ENCODE data around the gene SLC35E4. TPM values are rescaled to one million over a fixed set of nuclear protein-coding genes. Genes with fewer than 3 reads are reported as not detected.

Gene SLC35E4
- polyA plus RNA-seq, 4 donors, result 0.54 to 2.2 (median 1.4) TPM

GRCh38 chr22:30665786-30666185 is 30.2 kb downstream of the SLC35E4 start:
- H3K36me3 ChIP-seq (ENCODE audit: control insufficient read depth in 3 of 3, insufficient read depth in 2 of 3, low read depth in 1 of 3, low read length in 3 of 3), result peaks cover 4 to 33% (median 5%) of the 10 kb centered on the region in 3 donors
- DNase-seq, result peak; percentile 16 to 83
- H3K9me3 ChIP-seq (ENCODE audit: control insufficient read depth in 2 of 2, insufficient read depth in 1 of 2, low read depth in 1 of 2, low read length in 1 of 2), result no peaks in the 10 kb centered on the region
- H3K27ac ChIP-seq (ENCODE audit: low read depth in 1 of 3, low read length in 2 of 3), result peak overlapping the region in 2 of 3 donors; percentile 36 to 67
- WGBS, 3 donors, result 22 to 73% (median 45%) methylated on average over 4 of the region's 4 CpGs
- FAIRE-seq, result no peak
- H3K4me3 ChIP-seq (ENCODE audit: low read depth in 1 of 3, low read length in 3 of 3), result peak overlapping the region in 1 of 3 donors; percentile 21
- H3K4me1 ChIP-seq (ENCODE audit: control insufficient read depth in 3 of 3, insufficient read depth in 2 of 3, low read depth in 1 of 3, low read length in 2 of 3), result peaks cover 0 to 22% (median 8%) of the 10 kb centered on the region in 3 donors
- H3K27me3 ChIP-seq (ENCODE audit: control insufficient read depth in 3 of 3, insufficient read depth in 3 of 3, low read length in 3 of 3), result no peaks in the 10 kb centered on the region

- H3K36me3 ChIP-seq (ENCODE audit: control insufficient read depth in 3 of 3, insufficient read depth in 2 of 3, low read depth in 1 of 3, low read length in 3 of 3), result peaks cover 4 to 26% (median 5%) of the 10 kb centered on the region in 3 donors
- H3K4me1 ChIP-seq (ENCODE audit: control insufficient read depth in 3 of 3, insufficient read depth in 2 of 3, low read depth in 1 of 3, low read length in 2 of 3), result peaks cover 0 to 22% (median 8%) of the 10 kb centered on the region in 3 donors
- H3K9me3 ChIP-seq (ENCODE audit: control insufficient read depth in 2 of 2, insufficient read depth in 1 of 2, low read depth in 1 of 2, low read length in 1 of 2), result no peaks in the 10 kb centered on the region
- 0 to 1% (median 0%) methylated on average over 18 of the region's 18 CpGs for WGBS, 3 donors
- H3K4me3 ChIP-seq (ENCODE audit: low read depth in 1 of 3, low read length in 3 of 3), result peak overlapping the region; percentile 61 to 73 (median 63)
- peak; percentile 87 to 91 for DNase-seq
- FAIRE-seq, result no peak
- H3K27me3 ChIP-seq (ENCODE audit: control insufficient read depth in 3 of 3, insufficient read depth in 3 of 3, low read length in 3 of 3), result no peaks in the 10 kb centered on the region
- H3K27ac ChIP-seq (ENCODE audit: low read depth in 1 of 3, low read length in 2 of 3), result peak overlapping the region; percentile 85 to 94 (median 92)
Measured at GRCh38 chr22:30667107-30667493, 31.5 kb downstream of the SLC35E4 start.

DNA sequence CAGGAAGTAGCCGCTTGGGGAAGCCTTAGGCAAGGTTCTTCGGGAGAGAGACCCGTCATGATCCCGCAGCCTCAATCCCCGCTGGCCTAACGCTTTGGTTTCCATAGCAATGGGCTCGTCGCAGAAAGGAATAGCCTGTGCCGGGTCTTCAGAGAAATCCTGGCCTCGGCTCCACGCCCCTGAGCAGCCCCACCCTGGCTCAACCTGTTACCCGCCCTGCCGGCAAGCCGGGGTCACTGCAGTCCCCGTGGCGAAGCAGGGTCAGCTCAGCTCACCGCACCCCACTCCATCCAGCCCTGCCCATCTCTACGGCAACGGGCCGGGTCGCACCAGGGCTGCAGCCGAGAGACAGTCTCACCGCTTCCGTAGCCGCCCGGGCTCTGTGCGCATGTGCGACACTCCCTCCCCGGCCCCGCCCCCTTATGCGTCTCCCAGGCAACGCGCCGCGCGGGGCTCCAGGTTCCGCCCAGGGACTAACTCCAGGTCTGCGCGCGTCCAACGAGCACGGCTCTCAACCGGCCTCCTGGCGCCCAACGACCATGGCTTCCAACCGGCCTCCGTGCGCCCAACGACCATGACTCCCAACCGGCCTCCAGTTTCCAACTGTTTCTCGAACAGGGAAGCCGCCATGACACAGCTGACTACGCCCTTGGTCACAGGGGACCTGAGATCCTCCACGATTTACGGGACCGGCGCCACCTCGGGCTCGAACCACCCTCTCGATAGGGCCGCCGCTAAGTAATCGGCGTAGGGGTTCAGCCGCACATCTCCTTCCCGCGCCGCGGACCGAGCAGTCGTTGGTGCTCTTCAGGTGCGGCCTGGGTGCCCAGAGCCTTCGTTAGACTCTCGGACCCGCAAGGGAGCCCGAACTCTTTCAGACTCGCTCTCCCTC is 32.2 kb downstream of the SLC35E4 start, which contains the start of gene DUSP18:
Gene DUSP18 (minus strand): TSS at position 382 of the 892 bp plus-strand sequence. CDS start 3,872 bp downstream, outside the sequence.
- FAIRE-seq, result no peak

DNA sequence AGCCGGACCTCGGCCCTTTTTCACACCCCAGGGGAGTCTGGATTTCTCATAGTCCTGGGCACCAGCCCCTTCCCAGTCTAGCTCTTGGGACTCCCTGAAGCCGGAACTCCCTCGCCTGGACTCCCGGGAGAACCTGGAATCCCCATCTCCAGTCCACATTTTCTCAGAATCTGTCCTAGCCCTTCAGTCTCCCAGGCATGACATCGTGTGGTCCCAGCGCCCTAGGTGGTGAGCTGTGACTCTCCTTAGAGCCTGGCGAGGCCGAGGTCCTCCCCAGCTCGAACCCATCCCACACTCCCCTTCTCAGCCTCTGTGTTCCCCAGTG is 32.8 kb downstream of the SLC35E4 start:
- peak overlapping the region in 1 of 3 donors; percentile 85 for H3K27ac ChIP-seq (ENCODE audit: low read depth in 1 of 3, low read length in 2 of 3)
- H3K4me1 ChIP-seq (ENCODE audit: control insufficient read depth in 3 of 3, insufficient read depth in 2 of 3, low read depth in 1 of 3, low read length in 2 of 3), result peaks cover 0 to 22% (median 8%) of the 10 kb centered on the region in 3 donors
- WGBS, 3 donors, result 11 to 23% (median 21%) methylated on average over 10 of the region's 10 CpGs
- H3K9me3 ChIP-seq (ENCODE audit: control insufficient read depth in 2 of 2, insufficient read depth in 1 of 2, low read depth in 1 of 2, low read length in 1 of 2), result no peaks in the 10 kb centered on the region
- no peak for DNase-seq
- peak overlapping the region; percentile 61 to 73 (median 63) for H3K4me3 ChIP-seq (ENCODE audit: low read depth in 1 of 3, low read length in 3 of 3)
- no peak for FAIRE-seq
- no peaks in the 10 kb centered on the region for H3K27me3 ChIP-seq (ENCODE audit: control insufficient read depth in 3 of 3, insufficient read depth in 3 of 3, low read length in 3 of 3)
- peaks cover 2 to 14% (median 5%) of the 10 kb centered on the region in 3 donors for H3K36me3 ChIP-seq (ENCODE audit: control insufficient read depth in 3 of 3, insufficient read depth in 2 of 3, low read depth in 1 of 3, low read length in 3 of 3)

More for the DNA sequence above, 32.2 kb downstream of the SLC35E4 start, which contains the start of gene DUSP18:
- Histone ChIP-seq H3K4me1 (ENCODE audit: control insufficient read depth in 3 of 3, insufficient read depth in 2 of 3, low read depth in 1 of 3, low read length in 2 of 3) (peaks cover 0 to 22% (median 8%) of the 10 kb centered on the region in 3 donors), H3K4me3 (ENCODE audit: low read depth in 1 of 3, low read length in 3 of 3) (peak within 1 kb of the TSS; percentile 61 to 73 (median 63)), H3K9me3 (ENCODE audit: control insufficient read depth in 2 of 2, insufficient read depth in 1 of 2, low read depth in 1 of 2, low read length in 1 of 2) (no peaks in the 10 kb centered on the region), H3K27me3 (ENCODE audit: control insufficient read depth in 3 of 3, insufficient read depth in 3 of 3, low read length in 3 of 3) (no peaks in the 10 kb centered on the region), H3K27ac (ENCODE audit: low read depth in 1 of 3, low read length in 2 of 3) (peak within 1 kb of the TSS; percentile 85 to 94 (median 92)), H3K36me3 (ENCODE audit: control insufficient read depth in 3 of 3, insufficient read depth in 2 of 3, low read depth in 1 of 3, low read length in 3 of 3) (peaks cover 4 to 20% (median 5%) of the 10 kb centered on the region in 3 donors)
- DNase-seq, result peak; percentile 95 to 98
- 0 to 1% (median 1%) methylated on average over 65 to 77 of the region's 77 CpGs for WGBS, 3 donors

DNA sequence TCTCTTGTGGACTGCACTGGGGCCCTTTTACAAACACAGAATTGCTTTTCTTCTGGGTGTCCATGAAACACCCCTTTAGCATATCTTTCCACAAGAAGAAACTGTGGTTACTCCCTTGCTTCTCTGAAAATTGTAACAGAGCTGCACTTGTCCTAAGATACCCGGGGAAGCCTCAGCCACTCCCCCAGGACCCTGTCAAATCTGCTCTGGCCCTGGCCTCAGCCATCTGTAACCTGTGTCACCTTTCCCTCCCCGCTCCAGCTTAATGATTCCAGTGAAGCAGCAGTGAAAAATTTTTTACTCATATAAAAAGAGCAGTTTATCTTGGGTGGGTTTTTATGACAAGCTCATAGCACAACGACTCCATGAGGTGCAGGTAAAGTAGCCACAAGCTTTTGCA is 35.5 kb downstream of the SLC35E4 start:
- FAIRE-seq (no peak), DNase-seq (no peak)
- no peaks in the 10 kb centered on the region for H3K27me3 ChIP-seq (ENCODE audit: control insufficient read depth in 3 of 3, insufficient read depth in 3 of 3, low read length in 3 of 3)
- H3K4me3 ChIP-seq (ENCODE audit: low read depth in 1 of 3, low read length in 3 of 3), result no peak overlapping the region
- no peaks in the 10 kb centered on the region for H3K9me3 ChIP-seq (ENCODE audit: control insufficient read depth in 2 of 2, insufficient read depth in 1 of 2, low read depth in 1 of 2, low read length in 1 of 2)
- H3K4me1 ChIP-seq (ENCODE audit: control insufficient read depth in 3 of 3, insufficient read depth in 2 of 3, low read depth in 1 of 3, low read length in 2 of 3), result peaks cover 0 to 15% (median 8%) of the 10 kb centered on the region in 3 donors
- no peak overlapping the region for H3K27ac ChIP-seq (ENCODE audit: low read depth in 1 of 3, low read length in 2 of 3)
- 66 to 74% (median 74%) methylated on average over 3 of the region's 3 CpGs for WGBS, 3 donors
- H3K36me3 ChIP-seq (ENCODE audit: control insufficient read depth in 3 of 3, insufficient read depth in 2 of 3, low read depth in 1 of 3, low read length in 3 of 3), result no peaks in the 10 kb centered on the region

DNA sequence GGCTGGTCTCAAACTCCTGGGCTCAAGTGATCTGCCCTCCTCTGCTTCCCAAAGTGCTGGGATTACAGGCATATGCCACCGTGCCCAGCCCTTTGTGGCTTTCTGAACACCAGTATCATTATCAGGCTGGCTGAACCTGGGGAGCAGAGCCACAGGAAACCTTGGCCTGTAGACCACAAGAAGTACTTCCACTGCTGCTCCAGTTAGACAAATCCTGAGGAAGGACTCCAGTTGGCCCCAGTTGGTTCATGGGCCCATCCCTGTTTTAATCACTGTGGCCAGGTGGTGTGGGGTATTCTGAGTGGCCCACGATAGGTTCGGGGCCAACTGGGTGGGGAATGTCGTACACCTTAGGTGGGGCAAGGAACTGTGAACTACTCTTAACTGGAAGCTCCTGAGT is 37.6 kb downstream of the SLC35E4 start:
- FAIRE-seq (no peak), DNase-seq (no peak)
- peaks cover 0 to 9% (median 4%) of the 10 kb centered on the region in 3 donors for H3K4me1 ChIP-seq (ENCODE audit: control insufficient read depth in 3 of 3, insufficient read depth in 2 of 3, low read depth in 1 of 3, low read length in 2 of 3)
- no peaks in the 10 kb centered on the region for H3K27me3 ChIP-seq (ENCODE audit: control insufficient read depth in 3 of 3, insufficient read depth in 3 of 3, low read length in 3 of 3)
- no peaks in the 10 kb centered on the region for H3K36me3 ChIP-seq (ENCODE audit: control insufficient read depth in 3 of 3, insufficient read depth in 2 of 3, low read depth in 1 of 3, low read length in 3 of 3)
- no peaks in the 10 kb centered on the region for H3K9me3 ChIP-seq (ENCODE audit: control insufficient read depth in 2 of 2, insufficient read depth in 1 of 2, low read depth in 1 of 2, low read length in 1 of 2)
- H3K4me3 ChIP-seq (ENCODE audit: low read depth in 1 of 3, low read length in 3 of 3), result no peak overlapping the region
- H3K27ac ChIP-seq (ENCODE audit: low read depth in 1 of 3, low read length in 2 of 3), result no peak overlapping the region
- WGBS, 3 donors, result 31 to 72% (median 47%) methylated on average over 4 of the region's 4 CpGs

- DNase-seq, result no peak
- H3K4me3 ChIP-seq (ENCODE audit: low read depth in 1 of 3, low read length in 3 of 3), result no peak overlapping the region
- no peaks in the 10 kb centered on the region for H3K9me3 ChIP-seq (ENCODE audit: control insufficient read depth in 2 of 2, insufficient read depth in 1 of 2, low read depth in 1 of 2, low read length in 1 of 2)
- H3K4me1 ChIP-seq (ENCODE audit: control insufficient read depth in 3 of 3, insufficient read depth in 2 of 3, low read depth in 1 of 3, low read length in 2 of 3), result peaks cover 0 to 3% (median 0%) of the 10 kb centered on the region in 3 donors
- H3K27me3 ChIP-seq (ENCODE audit: control insufficient read depth in 3 of 3, insufficient read depth in 3 of 3, low read length in 3 of 3), result no peaks in the 10 kb centered on the region
- WGBS, 3 donors, result 82 to 90% (median 90%) methylated on average over 6 of the region's 6 CpGs
- H3K36me3 ChIP-seq (ENCODE audit: control insufficient read depth in 3 of 3, insufficient read depth in 2 of 3, low read depth in 1 of 3, low read length in 3 of 3), result no peaks in the 10 kb centered on the region
- FAIRE-seq, result no peak
- H3K27ac ChIP-seq (ENCODE audit: low read depth in 1 of 3, low read length in 2 of 3), result no peak overlapping the region
Measured at GRCh38 chr22:30674482-30674881, 38.9 kb downstream of the SLC35E4 start.

DNA sequence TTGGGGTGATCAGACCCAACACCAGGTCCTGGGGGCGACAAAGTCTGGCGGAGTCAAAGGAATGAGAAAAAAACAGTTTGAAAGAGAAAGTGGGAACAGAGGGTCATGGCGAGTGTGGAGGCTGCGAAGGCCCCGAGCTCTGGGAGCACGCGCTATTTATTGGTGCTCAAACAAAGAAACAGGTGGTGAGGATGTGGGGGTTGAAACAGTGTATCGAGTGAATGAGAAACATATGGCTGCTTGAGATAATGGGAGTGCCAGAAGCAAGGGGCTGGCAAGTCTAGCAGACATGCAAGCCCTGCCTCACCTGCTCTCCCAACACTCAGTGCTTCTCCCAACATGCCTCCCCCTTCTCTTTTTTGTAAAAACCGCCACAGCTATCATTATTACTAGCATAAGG is 39.9 kb downstream of the SLC35E4 start:
- FAIRE-seq (no peak), DNase-seq (peak in 1 of 2 donors; percentile 38)
- Histone ChIP-seq H3K4me3 (ENCODE audit: low read depth in 1 of 3, low read length in 3 of 3) (no peak overlapping the region), H3K9me3 (ENCODE audit: control insufficient read depth in 2 of 2, insufficient read depth in 1 of 2, low read depth in 1 of 2, low read length in 1 of 2) (no peaks in the 10 kb centered on the region), H3K4me1 (ENCODE audit: control insufficient read depth in 3 of 3, insufficient read depth in 2 of 3, low read depth in 1 of 3, low read length in 2 of 3) (peaks cover 0 to 3% (median 0%) of the 10 kb centered on the region in 3 donors), H3K36me3 (ENCODE audit: control insufficient read depth in 3 of 3, insufficient read depth in 2 of 3, low read depth in 1 of 3, low read length in 3 of 3) (no peaks in the 10 kb centered on the region), H3K27ac (ENCODE audit: low read depth in 1 of 3, low read length in 2 of 3) (no peak overlapping the region), H3K27me3 (ENCODE audit: control insufficient read depth in 3 of 3, insufficient read depth in 3 of 3, low read length in 3 of 3) (no peaks in the 10 kb centered on the region)
- WGBS, 3 donors, result 78 to 81% (median 80%) methylated on average over 9 of the region's 9 CpGs

Data from small intestine (tissue), 7 donors.